SK-N-SH (cell line): ENCODE measurements around the gene OLFML3. TPM values are rescaled to one million over a fixed set of nuclear protein-coding genes. Genes with fewer than 3 reads are reported as not detected.

Source experiments
- CTCF ChIA-PET: fragments of 300-600, 350-600 bp; formaldehyde crosslinking; extraction: SDS; loops from one replicate; lab custom pipeline; 2021; lab: Yijun Ruan, JAX
- POLR2A ChIA-PET: fragments of 350-600 bp; sonication (Branson Sonifier 250); formaldehyde crosslinking; extraction: SDS; loops from one replicate; lab custom pipeline; 2020; ENCODE audit warnings: antibody characterized with exemption, inconsistent platforms; lab: Yijun Ruan, JAX
- DNase-seq: peaks from one replicate; pipeline ENCODE4 v3.0.0; 2012
- H2AFZ ChIP-seq: fragments of 200-600 bp; sonication (generic); 2 replicates; pipeline ENCODE4 v1.8.1; 2016; ENCODE audit warnings: antibody characterized with exemption, mild to moderate bottlenecking, low read depth
- H3F3A ChIP-seq: fragments of 200-600 bp; sonication (generic); replicated peaks from 2 replicates; pipeline ENCODE3; 2016; ENCODE audit warnings: antibody characterized with exemption, mild to moderate bottlenecking; ENCODE audit not compliant: insufficient read depth
- H3K27ac ChIP-seq, 2 experiments: fragments of 200-500 bp in 1 of 2; fragments of 200-600 bp in 1 of 2; sonication (Bioruptor generic) in 1 of 2; sonication (generic), shearing (Covaris generic) in 1 of 2; 2 replicates each; pipeline versions ENCODE4 v1.5.1 to v1.6.1; 2014 to 2016; ENCODE audit warnings: low read depth in 2 of 2, inconsistent platforms in 1 of 2, low read length in 1 of 2, mild to moderate bottlenecking in 1 of 2, mixed read lengths in 1 of 2
- H3K27me3 ChIP-seq: fragments of 200-600 bp; sonication (generic), shearing (Covaris generic); 2 replicates; pipeline ENCODE4 v1.6.1; 2016; ENCODE audit warnings: mixed run types; ENCODE audit not compliant: insufficient read depth
- H3K36me3 ChIP-seq, 2 experiments: fragments of 200-500 bp in 1 of 2; fragments of 200-600 bp in 1 of 2; sonication (Bioruptor generic) in 1 of 2; sonication (generic) in 1 of 2; replicated peaks in 1 of 2; 2 replicates each; pipeline versions ENCODE3 to v1.5.1; 2014 to 2016; ENCODE audit warnings: low read length in 1 of 2, mild to moderate bottlenecking in 1 of 2; ENCODE audit not compliant: insufficient read depth in 2 of 2, control insufficient read depth in 1 of 2
- H3K4me1 ChIP-seq, 2 experiments: fragments of 200-500 bp in 1 of 2; fragments of 200-600 bp in 1 of 2; sonication (Bioruptor generic) in 1 of 2; sonication (generic), shearing (Covaris generic) in 1 of 2; 2 replicates each; pipeline versions ENCODE4 v1.5.1 to v1.6.1; 2014 to 2016; ENCODE audit warnings: low read depth in 1 of 2, low read length in 1 of 2, mixed run types in 1 of 2; ENCODE audit not compliant: insufficient read depth in 2 of 2, control insufficient read depth in 1 of 2
- H3K4me2 ChIP-seq: fragments of 200-600 bp; sonication (generic), shearing (Covaris generic); 2 replicates; pipeline ENCODE4 v1.6.1; 2017; ENCODE audit warnings: mixed run types
- H3K4me3 ChIP-seq, 2 experiments: fragments of 200-500 bp in 1 of 2; fragments of 200-600 bp in 1 of 2; sonication (Bioruptor generic) in 1 of 2; sonication (generic), shearing (Covaris generic) in 1 of 2; 2 replicates each; pipeline versions ENCODE4 v1.5.1 to v1.8.1; 2014 to 2016; ENCODE audit warnings: low read depth in 2 of 2, inconsistent platforms in 1 of 2, low read length in 1 of 2, mild to moderate bottlenecking in 1 of 2, mixed read lengths in 1 of 2, moderate library complexity in 1 of 2
- H3K79me2 ChIP-seq: fragments of 200-600 bp; sonication (generic); 2 replicates; pipeline ENCODE4 v1.8.1; 2017; ENCODE audit warnings: mild to moderate bottlenecking; ENCODE audit not compliant: insufficient read depth
- H3K9ac ChIP-seq: fragments of 200-600 bp; sonication (generic); 2 replicates; pipeline ENCODE4 v1.6.1; 2017; ENCODE audit warnings: mixed run types
- H3K9me2 ChIP-seq: fragments of 200-600 bp; sonication (generic); 2 replicates; pipeline ENCODE4 v1.6.1; 2017; ENCODE audit warnings: mixed run types
- H3K9me3 ChIP-seq: fragments of 200-600 bp; sonication (generic); 2 replicates; pipeline ENCODE4 v1.6.1; 2017; ENCODE audit warnings: mixed run types, mild to moderate bottlenecking, moderate library complexity
- H4K20me1 ChIP-seq: fragments of 200-600 bp; sonication (generic); 2 replicates; pipeline ENCODE4 v1.6.1; 2017; ENCODE audit warnings: mild to moderate bottlenecking, mixed run types; ENCODE audit not compliant: insufficient read depth
- ELF1 ChIP-seq: IDR thresholded peaks from 2 replicates; pipeline ENCODE4 v1.4.0; 2012
- FOXJ3 ChIP-seq: sonication (generic); formaldehyde crosslinking; IDR thresholded peaks from 2 replicates; pipeline ENCODE4 v1.5.1; 2020; ENCODE audit warnings: mild to moderate bottlenecking, missing genetic modification reagents
- GATA2 ChIP-seq: sonication (generic); formaldehyde crosslinking; IDR thresholded peaks from 2 replicates; pipeline ENCODE4 v1.5.0; 2020; ENCODE audit warnings: mild to moderate bottlenecking, missing genetic modification reagents
- JUND ChIP-seq: IDR thresholded peaks from 2 replicates; pipeline ENCODE4 v1.4.0; 2012
- MEF2A ChIP-seq: IDR thresholded peaks from 2 replicates; pipeline ENCODE4 v1.4.0; 2012; ENCODE audit warnings: low read depth, borderline replicate concordance
- MXI1 ChIP-seq: IDR thresholded peaks from 2 replicates; pipeline ENCODE4 v1.6.1; 2012; ENCODE audit warnings: mild to moderate bottlenecking, low read depth, low read length, improper control_type of control experiment
- NRF1 ChIP-seq: IDR thresholded peaks from 2 replicates; pipeline ENCODE4 v1.6.1; 2012; ENCODE audit warnings: low read depth, mild to moderate bottlenecking, low read length
- RXRA ChIP-seq: IDR thresholded peaks from 2 replicates; pipeline ENCODE4 v1.4.0; 2012; ENCODE audit warnings: low read depth, mild to moderate bottlenecking, borderline replicate concordance
- TAF1 ChIP-seq: IDR thresholded peaks from 2 replicates; pipeline ENCODE4 v1.6.1; 2012; ENCODE audit warnings: low read depth, mild to moderate bottlenecking, low read length, moderate library complexity, borderline replicate concordance
- TCF12 ChIP-seq: IDR thresholded peaks from 2 replicates; pipeline ENCODE4 v1.4.0; 2012
- YY1 ChIP-seq: IDR thresholded peaks from 2 replicates; pipeline ENCODE4 v1.4.0; 2012; ENCODE audit warnings: low read depth, mild to moderate bottlenecking
- WGBS: methylation state at CpG from one replicate; pipeline ENCODE4 v1.1.6; 2017; ENCODE audit warnings: low lambda C conversion rate; 5-methylcytosine and 5-hydroxymethylcytosine counted together
- polyA plus RNA-seq, 3 experiments: library from polyadenylated mRNA; depleted of rRNA; stranded (reverse); fragments of >200 nt; gene quantifications; 2 replicates each; pipeline ENCODE4 v1.2.3, GENCODE V29; 2012
- TF ChIP-seq, protein P1 (sequence below): fragments of 200-600 bp; sonication (generic); IDR thresholded peaks from 2 replicates; pipeline ENCODE4 v1.6.1; 2017; ENCODE audit warnings: antibody characterized with exemption, mild to moderate bottlenecking, moderate library complexity
- TF ChIP-seq, protein P2 (sequence below): IDR thresholded peaks from 2 replicates; pipeline ENCODE4 v1.4.0; 2012; ENCODE audit warnings: low read depth, borderline replicate concordance
- TF ChIP-seq, protein P3 (sequence below): IDR thresholded peaks from 2 replicates; pipeline ENCODE4 v1.4.0; 2012; ENCODE audit warnings: low read depth, borderline replicate concordance
- TF ChIP-seq, protein P4 (sequence below): IDR thresholded peaks from 2 replicates; pipeline ENCODE4 v1.6.1; 2012; ENCODE audit warnings: mild to moderate bottlenecking, low read depth, low read length, moderate library complexity
- TF ChIP-seq, protein P5 (sequence below): IDR thresholded peaks from 2 replicates; pipeline ENCODE4 v1.4.0; 2012; ENCODE audit warnings: low read depth

Gene OLFML3
- polyA plus RNA-seq, 1 of the 3 experiments (the other 2 are of a cell fraction) = 26.1 TPM

DNA sequence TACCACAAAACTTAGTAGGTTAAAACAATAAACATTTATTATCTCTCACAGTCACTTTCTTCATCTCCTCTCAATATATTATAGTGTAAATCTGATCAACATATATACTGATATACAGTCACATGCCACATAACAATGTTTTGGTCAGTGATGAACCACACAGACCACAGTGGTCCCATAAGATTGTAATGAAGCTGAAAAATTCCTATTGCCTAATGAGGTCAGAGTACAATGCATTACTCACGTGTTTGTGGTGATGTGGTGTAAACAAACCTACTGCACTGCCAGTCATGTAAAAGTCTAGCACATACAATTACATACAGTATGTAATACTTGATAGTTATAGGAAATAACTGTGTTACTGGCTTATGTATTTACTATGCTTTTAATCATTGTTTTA is 30.1 kb downstream of the OLFML3 start:
- ChIA-PET CTCF (interaction anchor here (0.7 to 2.8 kb wide), 4 partner anchors 8 to 273 kb away, joined by 3 to 8 read pairs (median 6); partner anchors contain the start of gene OLFML3), POLR2A (no interaction called here)
- Histone ChIP-seq H3K4me1 (no peaks in the 10 kb centered on the region), H3F3A (no peaks in the 10 kb centered on the region), H3K27me3 (no peaks in the 10 kb centered on the region), H3K36me3 (no peaks in the 10 kb centered on the region), H3K4me3 (no peak overlapping the region), H3K79me2 (no peaks in the 10 kb centered on the region), H3K9ac (no peak overlapping the region), H2AFZ (no peak overlapping the region), H3K27ac (no peak overlapping the region), H3K4me2 (no peak overlapping the region), H3K9me3 (no peaks in the 10 kb centered on the region), H3K9me2 (no peaks in the 10 kb centered on the region), H4K20me1 (no peaks in the 10 kb centered on the region)
- DNase-seq = no peak
- 61% methylated on average over 1 of the region's 1 CpG for WGBS
- TF ChIP-seq, protein P1, sequence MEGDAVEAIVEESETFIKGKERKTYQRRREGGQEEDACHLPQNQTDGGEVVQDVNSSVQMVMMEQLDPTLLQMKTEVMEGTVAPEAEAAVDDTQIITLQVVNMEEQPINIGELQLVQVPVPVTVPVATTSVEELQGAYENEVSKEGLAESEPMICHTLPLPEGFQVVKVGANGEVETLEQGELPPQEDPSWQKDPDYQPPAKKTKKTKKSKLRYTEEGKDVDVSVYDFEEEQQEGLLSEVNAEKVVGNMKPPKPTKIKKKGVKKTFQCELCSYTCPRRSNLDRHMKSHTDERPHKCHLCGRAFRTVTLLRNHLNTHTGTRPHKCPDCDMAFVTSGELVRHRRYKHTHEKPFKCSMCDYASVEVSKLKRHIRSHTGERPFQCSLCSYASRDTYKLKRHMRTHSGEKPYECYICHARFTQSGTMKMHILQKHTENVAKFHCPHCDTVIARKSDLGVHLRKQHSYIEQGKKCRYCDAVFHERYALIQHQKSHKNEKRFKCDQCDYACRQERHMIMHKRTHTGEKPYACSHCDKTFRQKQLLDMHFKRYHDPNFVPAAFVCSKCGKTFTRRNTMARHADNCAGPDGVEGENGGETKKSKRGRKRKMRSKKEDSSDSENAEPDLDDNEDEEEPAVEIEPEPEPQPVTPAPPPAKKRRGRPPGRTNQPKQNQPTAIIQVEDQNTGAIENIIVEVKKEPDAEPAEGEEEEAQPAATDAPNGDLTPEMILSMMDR = no peak
- TF ChIP-seq, protein P2, sequence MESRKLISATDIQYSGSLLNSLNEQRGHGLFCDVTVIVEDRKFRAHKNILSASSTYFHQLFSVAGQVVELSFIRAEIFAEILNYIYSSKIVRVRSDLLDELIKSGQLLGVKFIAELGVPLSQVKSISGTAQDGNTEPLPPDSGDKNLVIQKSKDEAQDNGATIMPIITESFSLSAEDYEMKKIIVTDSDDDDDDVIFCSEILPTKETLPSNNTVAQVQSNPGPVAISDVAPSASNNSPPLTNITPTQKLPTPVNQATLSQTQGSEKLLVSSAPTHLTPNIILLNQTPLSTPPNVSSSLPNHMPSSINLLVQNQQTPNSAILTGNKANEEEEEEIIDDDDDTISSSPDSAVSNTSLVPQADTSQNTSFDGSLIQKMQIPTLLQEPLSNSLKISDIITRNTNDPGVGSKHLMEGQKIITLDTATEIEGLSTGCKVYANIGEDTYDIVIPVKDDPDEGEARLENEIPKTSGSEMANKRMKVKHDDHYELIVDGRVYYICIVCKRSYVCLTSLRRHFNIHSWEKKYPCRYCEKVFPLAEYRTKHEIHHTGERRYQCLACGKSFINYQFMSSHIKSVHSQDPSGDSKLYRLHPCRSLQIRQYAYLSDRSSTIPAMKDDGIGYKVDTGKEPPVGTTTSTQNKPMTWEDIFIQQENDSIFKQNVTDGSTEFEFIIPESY = no peak
- TF ChIP-seq MEF2A = no peak
- no peak for TF ChIP-seq JUND
- no peak for TF ChIP-seq ELF1
- TF ChIP-seq, protein P3, sequence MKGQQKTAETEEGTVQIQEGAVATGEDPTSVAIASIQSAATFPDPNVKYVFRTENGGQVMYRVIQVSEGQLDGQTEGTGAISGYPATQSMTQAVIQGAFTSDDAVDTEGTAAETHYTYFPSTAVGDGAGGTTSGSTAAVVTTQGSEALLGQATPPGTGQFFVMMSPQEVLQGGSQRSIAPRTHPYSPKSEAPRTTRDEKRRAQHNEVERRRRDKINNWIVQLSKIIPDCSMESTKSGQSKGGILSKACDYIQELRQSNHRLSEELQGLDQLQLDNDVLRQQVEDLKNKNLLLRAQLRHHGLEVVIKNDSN = no peak

DNA sequence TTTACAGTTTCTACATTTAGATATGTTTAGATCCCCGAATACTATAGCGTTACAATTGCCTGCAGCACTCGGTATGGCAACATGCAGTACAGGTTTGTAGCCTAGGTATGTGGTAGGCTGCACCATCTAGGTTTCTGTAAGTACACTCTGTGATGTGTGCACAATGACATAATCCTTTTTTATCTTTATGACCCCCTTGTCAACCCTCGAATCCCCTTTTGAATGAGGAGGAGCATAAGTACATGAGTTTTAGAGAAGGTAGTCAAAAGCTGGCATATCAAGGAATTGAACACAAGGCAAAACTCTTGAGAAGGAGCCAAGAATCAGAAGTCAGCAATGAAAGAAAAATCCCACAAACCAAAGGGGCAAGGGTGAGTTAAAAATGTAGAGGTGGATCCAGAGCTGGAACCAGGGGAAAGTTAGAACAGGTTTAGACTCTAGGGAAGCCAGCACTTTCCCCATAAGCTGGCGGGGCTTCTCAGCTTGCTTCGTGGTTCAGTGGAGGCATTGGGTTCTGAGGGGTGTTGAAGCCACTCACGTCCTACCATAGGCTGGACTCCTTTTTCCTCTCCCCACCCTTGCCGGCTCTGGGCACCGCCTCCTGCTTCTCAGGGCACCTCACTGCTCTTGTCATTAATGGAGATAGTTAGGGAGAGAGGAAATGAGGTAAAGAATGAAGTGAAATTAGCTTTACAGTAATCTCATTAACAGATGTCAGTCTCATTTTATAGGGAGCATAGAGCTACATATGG is 31.3 kb downstream of the OLFML3 start:
- no peak for DNase-seq
- CTCF ChIA-PET = interaction anchor here (1.2 to 2.8 kb wide), 3 partner anchors 9 to 272 kb away, joined by 3 to 8 read pairs (median 7); partner anchors contain the start of gene OLFML3
- no peak overlapping the region for H3K4me2 ChIP-seq
- no peak overlapping the region for H3K9ac ChIP-seq
- no peak overlapping the region for H2AFZ ChIP-seq
- H3K4me1 ChIP-seq = peaks cover 0 to 7% of the 10 kb centered on the region in 2 experiments; a peak in 2 of 4 replicates
- no peak overlapping the region for H3K27ac ChIP-seq
- POLR2A ChIA-PET = no interaction called here
- H3K4me3 ChIP-seq = no peak overlapping the region
- no peaks in the 10 kb centered on the region for H3K9me3 ChIP-seq
- H3K27me3 ChIP-seq = no peaks in the 10 kb centered on the region
- no peaks in the 10 kb centered on the region for H4K20me1 ChIP-seq
- WGBS = 80% methylated on average over 9 of the region's 9 CpGs
- no peaks in the 10 kb centered on the region for H3K36me3 ChIP-seq
- no peaks in the 10 kb centered on the region for H3K79me2 ChIP-seq
- H3F3A ChIP-seq = no peaks in the 10 kb centered on the region
- H3K9me2 ChIP-seq = no peaks in the 10 kb centered on the region
- TF ChIP-seq NRF1 (no peak), YY1 (no peak), FOXJ3 (CRISPR knock-in tag) (no peak), TCF12 (no peak), TAF1 (no peak), GATA2 (no peak), MXI1 (no peak), RXRA (no peak)
- TF ChIP-seq, protein P4, sequence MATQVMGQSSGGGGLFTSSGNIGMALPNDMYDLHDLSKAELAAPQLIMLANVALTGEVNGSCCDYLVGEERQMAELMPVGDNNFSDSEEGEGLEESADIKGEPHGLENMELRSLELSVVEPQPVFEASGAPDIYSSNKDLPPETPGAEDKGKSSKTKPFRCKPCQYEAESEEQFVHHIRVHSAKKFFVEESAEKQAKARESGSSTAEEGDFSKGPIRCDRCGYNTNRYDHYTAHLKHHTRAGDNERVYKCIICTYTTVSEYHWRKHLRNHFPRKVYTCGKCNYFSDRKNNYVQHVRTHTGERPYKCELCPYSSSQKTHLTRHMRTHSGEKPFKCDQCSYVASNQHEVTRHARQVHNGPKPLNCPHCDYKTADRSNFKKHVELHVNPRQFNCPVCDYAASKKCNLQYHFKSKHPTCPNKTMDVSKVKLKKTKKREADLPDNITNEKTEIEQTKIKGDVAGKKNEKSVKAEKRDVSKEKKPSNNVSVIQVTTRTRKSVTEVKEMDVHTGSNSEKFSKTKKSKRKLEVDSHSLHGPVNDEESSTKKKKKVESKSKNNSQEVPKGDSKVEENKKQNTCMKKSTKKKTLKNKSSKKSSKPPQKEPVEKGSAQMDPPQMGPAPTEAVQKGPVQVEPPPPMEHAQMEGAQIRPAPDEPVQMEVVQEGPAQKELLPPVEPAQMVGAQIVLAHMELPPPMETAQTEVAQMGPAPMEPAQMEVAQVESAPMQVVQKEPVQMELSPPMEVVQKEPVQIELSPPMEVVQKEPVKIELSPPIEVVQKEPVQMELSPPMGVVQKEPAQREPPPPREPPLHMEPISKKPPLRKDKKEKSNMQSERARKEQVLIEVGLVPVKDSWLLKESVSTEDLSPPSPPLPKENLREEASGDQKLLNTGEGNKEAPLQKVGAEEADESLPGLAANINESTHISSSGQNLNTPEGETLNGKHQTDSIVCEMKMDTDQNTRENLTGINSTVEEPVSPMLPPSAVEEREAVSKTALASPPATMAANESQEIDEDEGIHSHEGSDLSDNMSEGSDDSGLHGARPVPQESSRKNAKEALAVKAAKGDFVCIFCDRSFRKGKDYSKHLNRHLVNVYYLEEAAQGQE = no peak
- TF ChIP-seq, protein P5, sequence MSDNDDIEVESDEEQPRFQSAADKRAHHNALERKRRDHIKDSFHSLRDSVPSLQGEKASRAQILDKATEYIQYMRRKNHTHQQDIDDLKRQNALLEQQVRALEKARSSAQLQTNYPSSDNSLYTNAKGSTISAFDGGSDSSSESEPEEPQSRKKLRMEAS = no peak
- TF ChIP-seq, all 33 proteins: peak for 0
